WTC11 (cell line): ENCODE measurements around the gene TMEM141. TPM values are rescaled to one million over a fixed set of nuclear protein-coding genes. Genes with fewer than 3 reads are reported as not detected.

Experiments
- ATAC-seq: fragments of 200-7000 bp; cut with Tn5 transposase; 2 replicates; pipeline ENCODE4 v1.10.0; 2021; ENCODE audit warnings: mild to moderate bottlenecking, moderate library complexity
- CTCF ChIA-PET: fragments of 300-600 bp; sonication (Branson Sonifier 250); formaldehyde crosslinking; loops from one replicate; lab custom pipeline; 2021; ENCODE audit warnings: antibody characterized with exemption; lab: Charles Lee
- POLR2A ChIA-PET: fragments of 350-600 bp; sonication (Branson Sonifier 250); formaldehyde crosslinking; loops from one replicate; lab custom pipeline; 2021; ENCODE audit warnings: antibody characterized with exemption; lab: Charles Lee
- DNase-seq: peaks from one replicate; pipeline ENCODE4 v3.0.0; 2021; ENCODE audit warnings: low spot score
- H3K27ac Mint-ChIP-seq: 2 replicates; pipeline ENCODE4 v1.8.0; 2021; ENCODE audit warnings: mixed read lengths
- H3K27me3 Mint-ChIP-seq: 2 replicates; pipeline ENCODE4 v1.8.0; 2021; ENCODE audit warnings: low read depth, mild to moderate bottlenecking, moderate library complexity, mixed read lengths
- H3K36me3 Mint-ChIP-seq: 2 replicates; pipeline ENCODE4 v1.8.0; 2021; ENCODE audit warnings: mixed read lengths
- H3K4me1 Mint-ChIP-seq: 2 replicates; pipeline ENCODE4 v1.8.0; 2022; ENCODE audit warnings: mixed read lengths
- H3K4me3 Mint-ChIP-seq: 2 replicates; pipeline ENCODE4 v1.8.0; 2021; ENCODE audit warnings: mild to moderate bottlenecking, moderate library complexity, mixed read lengths
- H3K9me3 Mint-ChIP-seq: 2 replicates; pipeline ENCODE4 v1.8.0; 2021; ENCODE audit warnings: mixed read lengths
- CBFB ChIP-seq: sonication (generic); formaldehyde crosslinking; IDR thresholded peaks from 2 replicates; pipeline ENCODE4 v1.8.1; 2022; ENCODE audit warnings: mild to moderate bottlenecking, low read depth, missing genetic modification reagents
- HMGA2 ChIP-seq: fragments of 250-450 bp; sonication (Bioruptor Pico); IDR thresholded peaks from 2 replicates; pipeline ENCODE4 v1.4.0; 2021; ENCODE audit warnings: mild to moderate bottlenecking, moderate library complexity
- NR1H2 ChIP-seq: sonication (generic); formaldehyde crosslinking; IDR thresholded peaks from 2 replicates; pipeline ENCODE4 v1.9.0; 2021; ENCODE audit warnings: mild to moderate bottlenecking, moderate library complexity, missing genetic modification reagents
- RELA ChIP-seq: sonication (generic); formaldehyde crosslinking; IDR thresholded peaks from 2 replicates; pipeline ENCODE4 v1.8.1; 2022; ENCODE audit warnings: missing genetic modification reagents, mild to moderate bottlenecking, borderline replicate concordance
- TEAD1 ChIP-seq: sonication (generic); formaldehyde crosslinking; IDR thresholded peaks from 2 replicates; pipeline ENCODE4 v1.8.0; 2022; ENCODE audit warnings: mild to moderate bottlenecking, missing genetic modification reagents
- TP53 ChIP-seq: sonication (generic); formaldehyde crosslinking; IDR thresholded peaks from 2 replicates; pipeline ENCODE4 v1.8.1; 2023; ENCODE audit warnings: mild to moderate bottlenecking, missing genetic modification reagents
- ZNF219 ChIP-seq: sonication (generic); formaldehyde crosslinking; IDR thresholded peaks from 2 replicates; pipeline ENCODE4 v1.8.0; 2023; ENCODE audit warnings: missing genetic modification reagents, mild to moderate bottlenecking, borderline replicate concordance
- ZNF317 ChIP-seq: sonication (generic); formaldehyde crosslinking; IDR thresholded peaks from 2 replicates; pipeline ENCODE4 v1.8.1; 2023; ENCODE audit warnings: low read depth, mild to moderate bottlenecking, moderate library complexity, missing genetic modification reagents, borderline replicate concordance
- total RNA-seq: library from RNA; stranded (reverse); gene quantifications from 3 replicates; pipeline ENCODE4 v1.2.3, GENCODE V29; 2021
- TF ChIP-seq, protein P1 (sequence below): fragments of 200-600 bp; IDR thresholded peaks from 2 replicates; pipeline ENCODE4 v1.8.0; 2022; ENCODE audit warnings: antibody characterized with exemption
- TF ChIP-seq, protein P2 (sequence below): sonication (generic); formaldehyde crosslinking; IDR thresholded peaks from 2 replicates; pipeline ENCODE4 v1.8.1; 2023; ENCODE audit warnings: mild to moderate bottlenecking, missing genetic modification reagents
- TF ChIP-seq, protein P3 (sequence below): sonication (generic); formaldehyde crosslinking; IDR thresholded peaks from 2 replicates; pipeline ENCODE4 v1.8.1; 2023; ENCODE audit warnings: mild to moderate bottlenecking, missing genetic modification reagents, moderate library complexity
- TF ChIP-seq, protein P4 (sequence below): sonication (generic); formaldehyde crosslinking; IDR thresholded peaks from 2 replicates; pipeline ENCODE4 v1.8.1; 2022; ENCODE audit warnings: low read depth, missing genetic modification reagents, borderline replicate concordance
- TF ChIP-seq, protein P5 (sequence below): sonication (generic); formaldehyde crosslinking; IDR thresholded peaks from 2 replicates; pipeline ENCODE4 v1.8.1; 2022; ENCODE audit warnings: missing genetic modification reagents, borderline replicate concordance
- TF ChIP-seq, protein P6 (sequence below): sonication (generic); formaldehyde crosslinking; IDR thresholded peaks from 2 replicates; pipeline ENCODE4 v1.8.0; 2023; ENCODE audit warnings: missing genetic modification reagents, mild to moderate bottlenecking, borderline replicate concordance
- TF ChIP-seq, protein P7 (sequence below): sonication (generic); formaldehyde crosslinking; conservative IDR thresholded peaks from 2 replicates; pipeline ENCODE4 v1.8.1; 2022; ENCODE audit warnings: mild to moderate bottlenecking, missing genetic modification reagents
- TF ChIP-seq, protein P8 (sequence below): sonication (generic); formaldehyde crosslinking; IDR thresholded peaks from 2 replicates; pipeline ENCODE4 v1.8.1; 2022; ENCODE audit warnings: low read depth, mild to moderate bottlenecking, moderate library complexity, missing genetic modification reagents, borderline replicate concordance

The TMEM141 gene
- total RNA-seq, 1 experiment from 2014 or later, result 72.0 TPM

DNA sequence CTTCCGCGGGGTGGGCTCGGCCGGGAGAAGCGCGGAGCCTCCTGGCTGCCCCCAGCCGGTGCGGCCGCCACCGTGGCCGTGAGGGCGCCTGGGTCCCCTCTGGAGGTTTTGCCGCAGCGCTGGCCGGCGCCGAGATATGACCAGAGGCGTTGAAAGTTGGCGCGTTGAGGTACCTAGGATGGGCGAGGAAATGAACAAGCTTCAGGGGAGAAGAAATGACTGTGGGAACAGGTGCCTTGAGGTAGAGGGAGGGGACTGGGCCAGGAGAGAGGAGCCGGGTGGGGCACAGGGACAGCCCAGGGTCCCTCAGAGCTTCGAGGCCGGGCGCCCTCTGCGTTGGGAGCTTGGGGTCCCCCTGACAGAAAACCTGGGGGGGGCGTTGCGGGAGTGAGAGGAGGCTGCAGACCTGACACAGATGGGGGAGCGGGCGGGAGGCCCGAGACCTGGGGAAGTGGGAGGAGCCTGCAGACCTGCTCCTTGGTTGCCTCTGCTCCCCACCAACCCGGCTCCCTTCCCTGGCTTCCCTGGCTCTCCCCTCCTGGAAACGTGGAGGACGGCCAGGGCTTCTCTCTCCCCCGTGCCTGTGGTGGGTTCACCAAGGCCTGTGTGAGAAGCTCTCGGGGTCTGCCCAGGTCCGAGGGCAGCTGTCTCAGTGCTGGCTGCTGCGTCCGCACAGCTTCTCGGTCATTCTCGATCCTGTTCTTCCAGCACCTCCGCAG, 30.8 kb downstream of the TMEM141 start:
- peak overlapping the region; percentile 55 for H3K4me3 Mint-ChIP-seq
- H3K27me3 Mint-ChIP-seq, result no peaks in the 10 kb centered on the region
- CTCF ChIA-PET, result interaction anchor here (1.3 to 5.8 kb wide), 8 partner anchors 13 to 247 kb away, joined by 3 to 64 read pairs (median 6); partner anchors contain the start of genes AJM1, RABL6 and TMEM141
- no peaks in the 10 kb centered on the region for H3K9me3 Mint-ChIP-seq
- POLR2A ChIA-PET, result interaction anchor here (0.9 to 1.5 kb wide), 3 partner anchors 9 to 21 kb away, joined by 3 to 5 read pairs (median 5); partner anchors contain the start of gene RABL6
- ATAC-seq, result peak; percentile 43
- peak overlapping the region; percentile 73; the same call in 1 of the 2 replicates for H3K27ac Mint-ChIP-seq
- peaks cover 6% of the 10 kb centered on the region for H3K36me3 Mint-ChIP-seq
- peaks cover 14% of the 10 kb centered on the region for H3K4me1 Mint-ChIP-seq
- DNase-seq, result peak; percentile 56
- TF ChIP-seq RELA (CRISPR knock-in tag) (no peak), TP53 (0 out of 2 replicates have a peak, but pooled peaks have one; percentile 1), TEAD1 (CRISPR knock-in tag) (no peak)
- TF ChIP-seq, protein P1, sequence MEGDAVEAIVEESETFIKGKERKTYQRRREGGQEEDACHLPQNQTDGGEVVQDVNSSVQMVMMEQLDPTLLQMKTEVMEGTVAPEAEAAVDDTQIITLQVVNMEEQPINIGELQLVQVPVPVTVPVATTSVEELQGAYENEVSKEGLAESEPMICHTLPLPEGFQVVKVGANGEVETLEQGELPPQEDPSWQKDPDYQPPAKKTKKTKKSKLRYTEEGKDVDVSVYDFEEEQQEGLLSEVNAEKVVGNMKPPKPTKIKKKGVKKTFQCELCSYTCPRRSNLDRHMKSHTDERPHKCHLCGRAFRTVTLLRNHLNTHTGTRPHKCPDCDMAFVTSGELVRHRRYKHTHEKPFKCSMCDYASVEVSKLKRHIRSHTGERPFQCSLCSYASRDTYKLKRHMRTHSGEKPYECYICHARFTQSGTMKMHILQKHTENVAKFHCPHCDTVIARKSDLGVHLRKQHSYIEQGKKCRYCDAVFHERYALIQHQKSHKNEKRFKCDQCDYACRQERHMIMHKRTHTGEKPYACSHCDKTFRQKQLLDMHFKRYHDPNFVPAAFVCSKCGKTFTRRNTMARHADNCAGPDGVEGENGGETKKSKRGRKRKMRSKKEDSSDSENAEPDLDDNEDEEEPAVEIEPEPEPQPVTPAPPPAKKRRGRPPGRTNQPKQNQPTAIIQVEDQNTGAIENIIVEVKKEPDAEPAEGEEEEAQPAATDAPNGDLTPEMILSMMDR, result no peak

DNA sequence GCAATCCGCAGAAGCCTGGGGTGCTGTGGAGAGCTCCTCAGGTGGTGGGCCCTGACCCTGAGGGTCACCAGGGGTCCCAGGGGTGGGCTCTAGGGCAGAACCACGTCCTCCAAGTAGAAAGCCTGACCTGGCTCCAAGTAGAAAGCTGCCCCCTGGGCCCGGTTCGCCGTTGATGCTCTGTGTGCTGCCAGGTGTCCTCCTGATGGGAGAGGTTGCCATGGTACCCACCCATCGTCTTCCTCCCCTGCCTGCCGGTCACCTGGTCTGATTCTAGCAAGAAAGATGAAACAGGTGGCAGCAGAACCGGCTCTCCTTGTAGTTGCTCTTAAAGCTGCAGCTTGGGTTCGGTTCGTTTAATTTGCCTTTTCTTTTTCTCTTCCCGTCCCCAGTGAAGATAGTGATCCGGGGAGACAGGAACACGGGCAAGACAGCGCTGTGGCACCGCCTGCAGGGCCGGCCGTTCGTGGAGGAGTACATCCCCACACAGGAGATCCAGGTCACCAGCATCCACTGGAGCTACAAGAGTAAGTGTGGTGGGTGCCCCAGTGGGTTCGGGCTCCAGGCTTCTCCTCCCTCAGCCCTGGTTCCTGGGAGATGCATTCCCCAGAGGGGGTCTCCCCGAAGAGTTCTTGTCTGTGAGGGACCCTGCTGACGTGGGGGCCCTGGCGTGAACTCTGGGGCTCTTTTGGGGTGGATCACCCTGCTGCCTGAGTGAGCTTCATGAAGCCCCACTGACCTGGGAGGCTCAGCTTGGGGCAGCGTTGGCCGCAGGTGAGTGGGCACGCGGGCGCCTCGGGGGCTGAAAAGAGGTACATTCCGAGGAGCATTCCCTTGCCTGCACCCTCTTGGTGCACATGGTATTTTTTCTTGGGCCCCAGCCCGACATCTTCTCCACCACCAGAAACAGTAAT, 32.2 kb downstream of the TMEM141 start:
- ChIA-PET POLR2A (interaction anchor here (0.6 to 1.5 kb wide), 4 partner anchors 16 to 54 kb away, joined by 3 to 5 read pairs (median 4); partner anchors contain the start of gene RABL6), CTCF (interaction anchor here (1.1 to 5.8 kb wide), 8 partner anchors 12 to 212 kb away, joined by 3 to 64 read pairs (median 8); partner anchors contain the start of genes AJM1, RABL6, TMEM141 and TRAF2)
- H3K36me3 Mint-ChIP-seq, result peaks cover 2% of the 10 kb centered on the region; the same call in 1 of the 2 replicates
- ATAC-seq (no peak), DNase-seq (peak; percentile 11)
- peaks cover 14% of the 10 kb centered on the region for H3K4me1 Mint-ChIP-seq
- no peak overlapping the region for H3K4me3 Mint-ChIP-seq
- H3K27me3 Mint-ChIP-seq, result no peaks in the 10 kb centered on the region
- no peaks in the 10 kb centered on the region for H3K9me3 Mint-ChIP-seq
- peak overlapping the region; percentile 53; the same call in 1 of the 2 replicates for H3K27ac Mint-ChIP-seq
- TF ChIP-seq, protein P2, sequence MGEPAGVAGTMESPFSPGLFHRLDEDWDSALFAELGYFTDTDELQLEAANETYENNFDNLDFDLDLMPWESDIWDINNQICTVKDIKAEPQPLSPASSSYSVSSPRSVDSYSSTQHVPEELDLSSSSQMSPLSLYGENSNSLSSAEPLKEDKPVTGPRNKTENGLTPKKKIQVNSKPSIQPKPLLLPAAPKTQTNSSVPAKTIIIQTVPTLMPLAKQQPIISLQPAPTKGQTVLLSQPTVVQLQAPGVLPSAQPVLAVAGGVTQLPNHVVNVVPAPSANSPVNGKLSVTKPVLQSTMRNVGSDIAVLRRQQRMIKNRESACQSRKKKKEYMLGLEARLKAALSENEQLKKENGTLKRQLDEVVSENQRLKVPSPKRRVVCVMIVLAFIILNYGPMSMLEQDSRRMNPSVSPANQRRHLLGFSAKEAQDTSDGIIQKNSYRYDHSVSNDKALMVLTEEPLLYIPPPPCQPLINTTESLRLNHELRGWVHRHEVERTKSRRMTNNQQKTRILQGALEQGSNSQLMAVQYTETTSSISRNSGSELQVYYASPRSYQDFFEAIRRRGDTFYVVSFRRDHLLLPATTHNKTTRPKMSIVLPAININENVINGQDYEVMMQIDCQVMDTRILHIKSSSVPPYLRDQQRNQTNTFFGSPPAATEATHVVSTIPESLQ (CRISPR knock-in tag), result no peak
- TF ChIP-seq NR1H2 (CRISPR knock-in tag) (no peak), ZNF317 (CRISPR knock-in tag) (no peak), CBFB (CRISPR knock-in tag) (no peak), ZNF219 (CRISPR knock-in tag) (no peak), HMGA2 (CRISPR knock-in tag) (no peak)
- TF ChIP-seq, protein P3, sequence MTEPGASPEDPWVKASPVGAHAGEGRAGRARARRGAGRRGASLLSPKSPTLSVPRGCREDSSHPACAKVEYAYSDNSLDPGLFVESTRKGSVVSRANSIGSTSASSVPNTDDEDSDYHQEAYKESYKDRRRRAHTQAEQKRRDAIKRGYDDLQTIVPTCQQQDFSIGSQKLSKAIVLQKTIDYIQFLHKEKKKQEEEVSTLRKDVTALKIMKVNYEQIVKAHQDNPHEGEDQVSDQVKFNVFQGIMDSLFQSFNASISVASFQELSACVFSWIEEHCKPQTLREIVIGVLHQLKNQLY (CRISPR knock-in tag), result no peak
- TF ChIP-seq, protein P4, sequence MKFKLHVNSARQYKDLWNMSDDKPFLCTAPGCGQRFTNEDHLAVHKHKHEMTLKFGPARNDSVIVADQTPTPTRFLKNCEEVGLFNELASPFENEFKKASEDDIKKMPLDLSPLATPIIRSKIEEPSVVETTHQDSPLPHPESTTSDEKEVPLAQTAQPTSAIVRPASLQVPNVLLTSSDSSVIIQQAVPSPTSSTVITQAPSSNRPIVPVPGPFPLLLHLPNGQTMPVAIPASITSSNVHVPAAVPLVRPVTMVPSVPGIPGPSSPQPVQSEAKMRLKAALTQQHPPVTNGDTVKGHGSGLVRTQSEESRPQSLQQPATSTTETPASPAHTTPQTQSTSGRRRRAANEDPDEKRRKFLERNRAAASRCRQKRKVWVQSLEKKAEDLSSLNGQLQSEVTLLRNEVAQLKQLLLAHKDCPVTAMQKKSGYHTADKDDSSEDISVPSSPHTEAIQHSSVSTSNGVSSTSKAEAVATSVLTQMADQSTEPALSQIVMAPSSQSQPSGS (CRISPR knock-in tag), result no peak
- TF ChIP-seq, protein P5, sequence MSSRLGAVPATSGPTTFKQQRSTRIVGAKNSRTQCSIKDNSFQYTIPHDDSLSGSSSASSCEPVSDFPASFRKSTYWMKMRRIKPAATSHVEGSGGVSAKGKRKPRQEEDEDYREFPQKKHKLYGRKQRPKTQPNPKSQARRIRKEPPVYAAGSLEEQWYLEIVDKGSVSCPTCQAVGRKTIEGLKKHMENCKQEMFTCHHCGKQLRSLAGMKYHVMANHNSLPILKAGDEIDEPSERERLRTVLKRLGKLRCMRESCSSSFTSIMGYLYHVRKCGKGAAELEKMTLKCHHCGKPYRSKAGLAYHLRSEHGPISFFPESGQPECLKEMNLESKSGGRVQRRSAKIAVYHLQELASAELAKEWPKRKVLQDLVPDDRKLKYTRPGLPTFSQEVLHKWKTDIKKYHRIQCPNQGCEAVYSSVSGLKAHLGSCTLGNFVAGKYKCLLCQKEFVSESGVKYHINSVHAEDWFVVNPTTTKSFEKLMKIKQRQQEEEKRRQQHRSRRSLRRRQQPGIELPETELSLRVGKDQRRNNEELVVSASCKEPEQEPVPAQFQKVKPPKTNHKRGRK (CRISPR knock-in tag), result no peak
- TF ChIP-seq, protein P6, sequence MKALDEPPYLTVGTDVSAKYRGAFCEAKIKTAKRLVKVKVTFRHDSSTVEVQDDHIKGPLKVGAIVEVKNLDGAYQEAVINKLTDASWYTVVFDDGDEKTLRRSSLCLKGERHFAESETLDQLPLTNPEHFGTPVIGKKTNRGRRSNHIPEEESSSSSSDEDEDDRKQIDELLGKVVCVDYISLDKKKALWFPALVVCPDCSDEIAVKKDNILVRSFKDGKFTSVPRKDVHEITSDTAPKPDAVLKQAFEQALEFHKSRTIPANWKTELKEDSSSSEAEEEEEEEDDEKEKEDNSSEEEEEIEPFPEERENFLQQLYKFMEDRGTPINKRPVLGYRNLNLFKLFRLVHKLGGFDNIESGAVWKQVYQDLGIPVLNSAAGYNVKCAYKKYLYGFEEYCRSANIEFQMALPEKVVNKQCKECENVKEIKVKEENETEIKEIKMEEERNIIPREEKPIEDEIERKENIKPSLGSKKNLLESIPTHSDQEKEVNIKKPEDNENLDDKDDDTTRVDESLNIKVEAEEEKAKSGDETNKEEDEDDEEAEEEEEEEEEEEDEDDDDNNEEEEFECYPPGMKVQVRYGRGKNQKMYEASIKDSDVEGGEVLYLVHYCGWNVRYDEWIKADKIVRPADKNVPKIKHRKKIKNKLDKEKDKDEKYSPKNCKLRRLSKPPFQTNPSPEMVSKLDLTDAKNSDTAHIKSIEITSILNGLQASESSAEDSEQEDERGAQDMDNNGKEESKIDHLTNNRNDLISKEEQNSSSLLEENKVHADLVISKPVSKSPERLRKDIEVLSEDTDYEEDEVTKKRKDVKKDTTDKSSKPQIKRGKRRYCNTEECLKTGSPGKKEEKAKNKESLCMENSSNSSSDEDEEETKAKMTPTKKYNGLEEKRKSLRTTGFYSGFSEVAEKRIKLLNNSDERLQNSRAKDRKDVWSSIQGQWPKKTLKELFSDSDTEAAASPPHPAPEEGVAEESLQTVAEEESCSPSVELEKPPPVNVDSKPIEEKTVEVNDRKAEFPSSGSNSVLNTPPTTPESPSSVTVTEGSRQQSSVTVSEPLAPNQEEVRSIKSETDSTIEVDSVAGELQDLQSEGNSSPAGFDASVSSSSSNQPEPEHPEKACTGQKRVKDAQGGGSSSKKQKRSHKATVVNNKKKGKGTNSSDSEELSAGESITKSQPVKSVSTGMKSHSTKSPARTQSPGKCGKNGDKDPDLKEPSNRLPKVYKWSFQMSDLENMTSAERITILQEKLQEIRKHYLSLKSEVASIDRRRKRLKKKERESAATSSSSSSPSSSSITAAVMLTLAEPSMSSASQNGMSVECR (CRISPR knock-in tag), result no peak
- TF ChIP-seq, protein P7, sequence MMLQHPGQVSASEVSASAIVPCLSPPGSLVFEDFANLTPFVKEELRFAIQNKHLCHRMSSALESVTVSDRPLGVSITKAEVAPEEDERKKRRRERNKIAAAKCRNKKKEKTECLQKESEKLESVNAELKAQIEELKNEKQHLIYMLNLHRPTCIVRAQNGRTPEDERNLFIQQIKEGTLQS (CRISPR knock-in tag), result no peak
- TF ChIP-seq, protein P8, sequence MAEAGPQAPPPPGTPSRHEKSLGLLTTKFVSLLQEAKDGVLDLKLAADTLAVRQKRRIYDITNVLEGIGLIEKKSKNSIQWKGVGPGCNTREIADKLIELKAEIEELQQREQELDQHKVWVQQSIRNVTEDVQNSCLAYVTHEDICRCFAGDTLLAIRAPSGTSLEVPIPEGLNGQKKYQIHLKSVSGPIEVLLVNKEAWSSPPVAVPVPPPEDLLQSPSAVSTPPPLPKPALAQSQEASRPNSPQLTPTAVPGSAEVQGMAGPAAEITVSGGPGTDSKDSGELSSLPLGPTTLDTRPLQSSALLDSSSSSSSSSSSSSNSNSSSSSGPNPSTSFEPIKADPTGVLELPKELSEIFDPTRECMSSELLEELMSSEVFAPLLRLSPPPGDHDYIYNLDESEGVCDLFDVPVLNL, result no peak
